HG03520 (cell line): ENCODE results near the gene GMPPB.
"Not testable (repeated sequence)": the region's sequence is repeated elsewhere in the genome, so short reads cannot be mapped to it uniquely, and the experiment has no call there.

ENCODE experiments used
- ATAC-seq: cut with Tn5 transposase; IDR thresholded peaks from one replicate; pipeline ENCODE4 v1.9.1; 2021; ENCODE audit warnings: mild to moderate bottlenecking, moderate library complexity; ENCODE audit not compliant: unreplicated experiment

GMPPB gene

DNA sequence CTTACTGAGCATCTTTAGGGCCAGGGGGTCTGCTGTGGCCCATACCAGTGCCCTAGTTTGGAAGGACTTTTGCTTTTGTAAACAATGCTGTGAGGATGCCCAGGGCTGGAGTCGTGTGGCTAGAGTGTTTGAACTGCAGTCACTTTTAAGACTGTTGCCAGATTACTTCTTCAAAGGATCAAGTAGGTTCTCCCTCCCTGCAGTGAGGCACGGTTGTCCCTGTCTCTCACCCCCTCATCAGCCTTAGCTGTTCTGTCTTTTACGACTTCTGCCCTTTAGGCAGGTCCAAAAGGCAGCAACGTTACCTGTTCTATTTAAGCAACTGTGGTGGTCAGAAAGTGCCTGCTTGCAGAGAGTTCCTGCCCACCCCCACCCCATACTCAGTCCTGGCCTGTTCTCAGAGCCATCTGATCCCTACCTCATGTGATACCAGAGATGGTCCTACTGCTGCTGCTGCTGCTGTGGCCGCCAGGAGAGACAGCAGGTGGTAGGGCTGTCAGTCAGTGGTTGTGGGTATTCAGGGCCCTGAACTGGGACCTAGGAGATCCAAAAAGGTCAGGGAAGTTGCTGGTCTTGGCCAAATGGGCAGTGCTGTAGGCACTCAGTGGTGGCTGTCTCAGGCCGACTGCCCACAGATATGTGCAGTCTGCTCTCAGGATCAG, 29.2 kb downstream of the GMPPB start:
- ATAC-seq: not testable (repeated sequence)

- not testable (repeated sequence) for ATAC-seq
These were observed 32.3 kb downstream of the GMPPB start for GRCh38 chr3:49691481-49691880.

DNA sequence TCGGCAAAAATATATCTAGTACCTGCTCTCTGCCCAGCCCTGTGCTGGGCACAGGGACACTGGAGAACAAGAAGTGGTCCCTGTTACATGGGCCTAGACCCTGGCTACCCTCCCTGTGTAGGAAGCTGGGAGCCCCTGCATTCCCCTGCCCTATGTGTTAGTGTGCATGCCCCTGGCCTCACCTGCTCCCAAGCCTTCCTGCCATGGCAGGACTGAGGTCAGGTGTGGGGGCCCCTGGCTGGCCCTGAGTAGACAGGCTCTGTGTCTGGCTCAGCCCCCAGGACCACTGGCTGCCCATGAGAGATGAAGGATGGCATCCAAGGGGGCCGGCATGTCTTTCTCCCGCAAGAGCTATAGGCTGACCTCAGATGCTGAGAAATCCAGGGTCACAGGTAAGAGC, 32.9 kb downstream of the GMPPB start:
- not testable (repeated sequence) for ATAC-seq

DNA sequence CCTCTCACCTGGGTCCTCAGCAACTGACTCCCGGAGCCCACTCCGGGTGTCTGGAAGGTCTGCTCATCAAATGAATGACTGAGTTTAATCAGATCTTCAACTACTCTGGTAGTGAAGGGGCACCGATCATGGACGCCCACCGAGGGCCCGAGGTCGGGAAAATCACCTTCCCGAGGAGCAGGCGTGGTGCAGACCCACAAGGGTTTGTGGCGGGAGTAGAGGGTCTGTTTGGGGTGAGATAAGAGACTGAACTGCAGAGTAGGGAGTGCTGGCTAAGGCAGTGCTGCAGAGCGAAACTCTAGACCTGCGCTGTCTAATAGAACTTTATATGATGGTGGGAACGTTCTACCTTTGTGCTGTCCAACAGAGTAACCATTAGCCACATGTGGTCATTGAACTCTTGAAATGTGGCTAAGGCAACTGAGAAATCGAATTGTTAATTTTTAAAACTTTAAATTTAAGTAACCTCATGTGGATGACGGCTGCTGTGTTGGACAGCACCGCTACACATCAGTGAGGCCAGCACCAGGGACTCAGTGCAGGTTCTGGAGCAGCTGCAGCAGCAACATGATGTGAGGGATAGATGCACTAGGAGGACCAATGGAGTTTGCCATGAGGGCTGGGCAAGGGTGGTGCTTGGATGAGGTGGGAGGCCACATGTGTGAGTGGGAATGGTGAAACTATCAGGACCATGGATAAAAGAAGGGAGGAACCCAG, 33.7 kb downstream of the GMPPB start:
- ATAC-seq: not testable (repeated sequence)

- ATAC-seq: peak; percentile 47
These were observed 34.5 kb downstream of the GMPPB start, which contains the start of the genes MST1 and RNF123 for GRCh38 chr3:49689046-49689907. MST1 (minus strand) TSS chr3:49689474; CDS start chr3:49688691, 783 bp downstream. RNF123 (plus strand) TSS chr3:49689557; CDS start chr3:49691166, 1,609 bp downstream.

DNA sequence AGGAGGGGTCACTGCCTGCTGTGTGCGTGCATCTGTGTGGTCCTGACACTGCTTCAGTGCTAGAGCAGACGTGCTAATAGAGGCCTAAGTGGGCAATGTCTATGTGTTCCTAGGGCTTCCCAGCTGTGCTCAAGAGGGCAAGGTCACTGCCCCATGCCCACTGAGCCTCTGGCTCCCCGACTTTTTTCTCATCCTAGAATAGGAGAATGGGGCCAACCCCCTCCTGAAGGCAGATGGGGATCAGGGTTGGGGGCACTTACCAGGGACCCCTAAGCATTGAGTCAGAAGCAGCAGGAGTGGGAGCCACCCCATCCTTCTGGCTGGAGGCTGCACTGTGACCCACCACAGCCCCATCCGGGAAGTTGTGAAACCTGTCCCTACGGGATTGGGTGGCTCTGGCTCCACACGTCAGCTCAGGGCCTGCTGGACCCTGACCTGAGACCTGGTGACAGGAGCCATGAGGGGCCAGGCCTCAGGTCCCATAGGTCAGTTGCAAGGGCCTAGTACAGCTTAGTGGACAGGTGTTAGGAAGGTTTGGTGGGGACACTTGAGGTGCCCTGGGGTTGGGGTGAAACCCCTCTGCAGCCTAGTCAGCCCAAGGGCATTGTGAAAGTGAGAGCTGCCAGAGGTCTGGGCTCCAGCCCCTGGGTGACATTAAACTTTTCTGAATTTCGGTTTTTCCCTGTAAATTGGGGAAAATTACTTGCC, 35.3 kb downstream of the GMPPB start:
- peak; percentile 4 for ATAC-seq

DNA sequence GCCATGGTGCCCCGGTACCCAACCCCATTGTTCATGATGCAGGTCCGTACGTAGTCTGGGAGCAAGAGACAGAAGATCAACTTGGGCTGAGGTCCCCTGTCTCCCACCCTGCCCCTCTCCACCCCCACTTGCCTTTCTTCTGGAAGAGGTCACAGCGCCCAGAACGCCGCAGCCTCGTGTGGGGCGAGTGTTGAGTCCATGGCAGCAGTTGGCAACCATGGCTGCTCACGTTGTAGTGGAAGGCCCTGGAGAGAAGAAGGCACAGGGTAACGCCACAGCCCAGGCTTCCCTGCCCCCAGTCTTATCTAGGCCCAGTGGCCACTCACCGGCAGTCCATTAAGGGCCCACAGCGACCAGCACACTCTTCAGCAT, 36.3 kb downstream of the GMPPB start:
- ATAC-seq: not testable (repeated sequence)

GRCh38 chr3:49686769-49687423, 36.9 kb downstream of the GMPPB start:
- not testable (repeated sequence) for ATAC-seq

DNA sequence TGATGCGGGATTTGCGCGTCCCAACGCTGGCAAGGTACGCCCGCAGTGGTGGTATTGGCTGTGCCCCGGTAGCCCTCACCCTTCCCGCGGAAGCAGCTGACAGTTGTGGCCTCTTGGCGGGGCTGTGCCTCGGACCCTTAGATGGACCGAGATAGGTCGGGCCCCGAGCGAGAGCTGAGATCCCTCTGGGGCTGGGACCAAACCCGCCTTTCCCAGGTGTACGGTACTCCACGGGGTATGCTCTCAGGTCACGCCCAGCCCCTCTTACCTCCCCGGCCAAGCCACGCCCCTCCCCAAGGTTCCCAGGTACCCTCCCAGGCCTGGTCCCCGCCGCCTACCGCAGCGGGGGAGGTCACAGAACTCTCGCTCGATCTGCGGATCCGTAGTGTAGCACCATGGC, 37.4 kb downstream of the GMPPB start:
- not testable (repeated sequence) for ATAC-seq

- ATAC-seq: not testable (repeated sequence)
These were observed 37.9 kb downstream of the GMPPB start for GRCh38 chr3:49685846-49686245.

DNA sequence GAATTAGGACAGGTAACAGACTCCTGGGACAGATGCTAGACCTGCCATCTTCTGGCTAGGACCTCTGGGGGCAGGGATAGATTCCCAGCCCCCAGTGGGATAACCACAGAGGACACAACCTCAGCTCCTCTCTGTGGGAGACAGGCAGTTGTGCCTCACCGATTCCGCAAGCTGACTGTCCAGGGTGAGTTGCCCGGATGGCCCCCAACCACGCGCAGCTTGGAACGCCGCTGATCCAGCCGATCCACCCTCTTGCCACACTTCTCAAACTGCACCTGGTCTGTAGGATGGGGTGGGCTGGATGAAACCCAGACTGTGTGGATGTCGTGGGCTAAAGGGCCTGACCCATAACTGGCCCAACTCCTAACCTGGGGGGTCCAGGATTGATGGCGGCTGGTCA, 38.6 kb downstream of the GMPPB start:
- ATAC-seq: not testable (repeated sequence)

DNA sequence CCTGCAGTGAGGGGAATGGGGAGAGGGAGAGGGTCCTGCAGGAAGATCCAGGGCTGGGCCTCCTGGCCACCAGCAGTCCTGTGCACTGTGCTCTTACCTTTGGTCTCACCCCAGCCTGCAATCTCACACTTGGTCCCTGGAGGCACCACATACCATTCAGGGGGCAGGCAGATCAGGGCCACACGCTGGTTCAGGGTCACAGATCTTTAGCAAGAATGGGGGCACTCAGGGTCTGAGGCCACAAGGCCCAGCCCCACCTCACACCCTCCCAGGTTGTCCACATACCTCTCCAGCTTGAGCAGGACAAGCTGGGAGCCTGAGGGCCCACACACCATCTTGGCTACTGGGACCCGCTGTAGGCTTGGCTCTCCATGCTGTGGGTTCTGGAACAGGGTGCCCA, 39.3 kb downstream of the GMPPB start:
- ATAC-seq: not testable (repeated sequence)

- no peak for ATAC-seq
These were observed 40.6 kb downstream of the GMPPB start for GRCh38 chr3:49683162-49683561.

- no peak for ATAC-seq
These were observed 42.2 kb downstream of the GMPPB start for GRCh38 chr3:49681543-49681942.

DNA sequence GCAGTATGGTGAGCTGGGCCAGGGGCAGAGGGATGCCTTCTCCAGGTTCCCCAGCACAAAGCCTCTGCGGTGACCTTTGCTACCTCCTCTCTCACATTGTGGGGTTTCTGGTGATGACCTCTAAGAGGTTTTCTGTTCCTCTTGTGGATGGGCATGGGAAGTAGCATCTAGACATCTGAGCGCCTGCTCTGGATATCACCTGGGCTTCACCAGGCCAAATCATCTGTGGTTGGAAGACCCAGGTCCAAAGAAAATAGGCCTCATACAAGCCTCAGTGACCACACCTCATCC, 42.6 kb downstream of the GMPPB start:
- ATAC-seq: no peak

- ATAC-seq: no peak
These were observed 43.1 kb downstream of the GMPPB start for GRCh38 chr3:49680493-49681231.

DNA sequence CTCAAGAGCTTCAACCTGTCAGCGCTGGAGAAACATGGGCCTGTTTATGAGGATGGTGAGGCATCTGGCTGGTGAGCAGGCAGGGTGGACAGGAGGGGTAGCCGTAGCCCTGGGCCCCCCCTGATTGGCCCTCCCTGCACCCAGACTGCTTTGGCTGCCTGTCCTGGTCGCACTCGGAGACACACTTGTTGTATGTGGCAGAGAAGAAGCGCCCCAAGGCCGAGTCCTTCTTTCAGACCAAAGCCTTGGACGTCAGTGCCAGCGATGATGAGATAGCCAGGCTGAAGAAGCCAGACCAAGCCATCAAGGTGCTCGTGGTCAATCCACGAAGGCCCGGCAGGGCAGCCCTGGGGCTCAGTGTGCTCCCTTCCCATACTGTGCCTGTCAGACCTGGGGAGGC, 47.8 kb downstream of the GMPPB start:
- no peak for ATAC-seq

- ATAC-seq: no peak
These were observed 49.2 kb downstream of the GMPPB start for GRCh38 chr3:49674497-49674983.

- ATAC-seq: peak; percentile 60
These were observed 49.8 kb downstream of the GMPPB start, which contains the start of gene APEH for GRCh38 chr3:49673715-49674496. APEH (plus strand) TSS chr3:49674351; CDS start chr3:49674402, 51 bp downstream.
